Vagina (tissue), 2 donors: ENCODE data around the gene NR1H2. TPM values are rescaled to one million over a fixed set of nuclear protein-coding genes. Genes with fewer than 3 reads are reported as not detected.
A peak's percentile ranks its signal among the peaks of the same experiment; 100 is the strongest.

Experiments
- DNase-seq, 2 donors: peaks; one replicate each; pipeline ENCODE4 v3.0.0-alpha.2; 2017; ENCODE audit errors: extremely low spot score in 2 of 2
- H3K27ac ChIP-seq: fragments of 200-600 bp; sonication (generic); one replicate; pipeline ENCODE4 v1.5.1; 2019
- H3K27me3 ChIP-seq: fragments of 200-600 bp; sonication (generic); one replicate; pipeline ENCODE4 v1.5.1; 2019
- H3K36me3 ChIP-seq, 2 donors: fragments of 200-600 bp; sonication (generic); one replicate each; pipeline ENCODE4 v1.5.1; 2017 to 2019
- H3K4me1 ChIP-seq: fragments of 200-600 bp; sonication (generic); one replicate; pipeline ENCODE4 v1.5.1; 2019
- H3K4me3 ChIP-seq, 2 donors: fragments of 200-600 bp; sonication (generic); 1 replicate in 1 of 2; 2 replicates in 1 of 2; pipeline ENCODE4 v1.5.1; 2016 to 2019
- H3K9me3 ChIP-seq: fragments of 200-600 bp; sonication (generic); one replicate; pipeline ENCODE4 v1.5.1; 2019
- CTCF ChIP-seq, 3 experiments: fragments of 450-650 bp in 2 of 3; fragments of 200-600 bp in 1 of 3; sonication (generic) in 1 of 3; IDR thresholded peaks; one replicate each; pipeline ENCODE4 v1.5.1; 2017 to 2019; ENCODE audit warnings: antibody characterized with exemption in 3 of 3, mild to moderate bottlenecking in 2 of 3, moderate library complexity in 2 of 3
- POLR2A ChIP-seq, 2 donors: fragments of 450-650 bp; IDR thresholded peaks; one replicate each; pipeline ENCODE4 v1.6.1; 2017; ENCODE audit warnings: antibody characterized with exemption in 2 of 2, mild to moderate bottlenecking in 2 of 2, moderate library complexity in 2 of 2
- POLR2AphosphoS5 ChIP-seq, 2 donors: sonication (generic); formaldehyde crosslinking; IDR thresholded peaks; one replicate each; pipeline ENCODE4 v1.9.0; 2017; ENCODE audit warnings: antibody characterized with exemption in 2 of 2, mild to moderate bottlenecking in 2 of 2, low read depth in 1 of 2; ENCODE audit not compliant: insufficient read depth in 1 of 2
- intact Hi-C: fragments of 100-400 bp; cut with DNase I; formaldehyde crosslinking; loops from one replicate; pipeline ENCODE4 v1.15.1; 2023
- total RNA-seq: library from RNA; depleted of rRNA; stranded (reverse); fragments of >200 nt; gene quantifications from one replicate; pipeline ENCODE4 v1.2.3, GENCODE V29; 2016

NR1H2 gene
- total RNA-seq, 1 donor from 2014 or later: 84.7 TPM

- no peak for DNase-seq
- Histone ChIP-seq H3K27ac (no peak overlapping the region), H3K36me3 (no peaks in the 10 kb centered on the region), H3K4me1 (no peaks in the 10 kb centered on the region), H3K4me3 (no peak overlapping the region), H3K9me3 (no peaks in the 10 kb centered on the region), H3K27me3 (no peaks in the 10 kb centered on the region)
- intact Hi-C loops: no loop called here
- TF ChIP-seq CTCF (IDR thresholded peaks at IDR 0.05): no peak
- TF ChIP-seq POLR2A (IDR thresholded peaks at IDR 0.05): no peak
- no peak for TF ChIP-seq POLR2AphosphoS5 (IDR thresholded peaks at IDR 0.05; ENCODE audit: insufficient read depth in 1 of 2, low read depth in 1 of 2)
Measured at GRCh38 chr19:50425581-50425980, 49.3 kb downstream of the NR1H2 start.

- Histone ChIP-seq H3K27ac (no peak overlapping the region), H3K36me3 (no peaks in the 10 kb centered on the region), H3K4me1 (peaks cover 7% of the 10 kb centered on the region), H3K27me3 (no peaks in the 10 kb centered on the region), H3K4me3 (peak overlapping the region; percentile 9 to 25), H3K9me3 (no peaks in the 10 kb centered on the region)
- DNase-seq: no peak
- intact Hi-C loops: no loop called here
- TF ChIP-seq POLR2A (IDR thresholded peaks at IDR 0.05): no peak
- TF ChIP-seq CTCF (IDR thresholded peaks at IDR 0.05): no peak
- no peak for TF ChIP-seq POLR2AphosphoS5 (IDR thresholded peaks at IDR 0.05; ENCODE audit: insufficient read depth in 1 of 2, low read depth in 1 of 2)
Measured at GRCh38 chr19:50427318-50427925, 51.2 kb downstream of the NR1H2 start.

- TF ChIP-seq CTCF (IDR thresholded peaks at IDR 0.05) (no peak), POLR2AphosphoS5 (IDR thresholded peaks at IDR 0.05; ENCODE audit: insufficient read depth in 1 of 2, low read depth in 1 of 2) (peak in 1 of 2 donors; percentile 62), POLR2A (IDR thresholded peaks at IDR 0.05) (peak in 1 of 2 donors; percentile 25)
- Histone ChIP-seq H3K27ac (no peak overlapping the region), H3K4me1 (peaks cover 11% of the 10 kb centered on the region), H3K36me3 (no peaks in the 10 kb centered on the region), H3K4me3 (peak overlapping the region; percentile 9 to 25), H3K27me3 (no peaks in the 10 kb centered on the region), H3K9me3 (no peaks in the 10 kb centered on the region)
- intact Hi-C loops: no loop called here
- DNase-seq: peak in 1 of 2 donors; percentile 93
Measured at GRCh38 chr19:50427997-50428425, 51.8 kb downstream of the NR1H2 start.

GRCh38 chr19:50428772-50429463 is 52.7 kb downstream of the NR1H2 start:
- Histone ChIP-seq H3K9me3 (no peaks in the 10 kb centered on the region), H3K4me3 (no peak overlapping the region), H3K27ac (no peak overlapping the region), H3K27me3 (no peaks in the 10 kb centered on the region), H3K4me1 (peaks cover 11% of the 10 kb centered on the region), H3K36me3 (no peaks in the 10 kb centered on the region)
- no peak for TF ChIP-seq POLR2AphosphoS5 (IDR thresholded peaks at IDR 0.05; ENCODE audit: insufficient read depth in 1 of 2, low read depth in 1 of 2)
- no peak for TF ChIP-seq POLR2A (IDR thresholded peaks at IDR 0.05)
- TF ChIP-seq CTCF (IDR thresholded peaks at IDR 0.05): no peak
- intact Hi-C loops: no loop called here
- no peak for DNase-seq

GRCh38 chr19:50430888-50431342 is 54.7 kb downstream of the NR1H2 start:
- intact Hi-C loops: no loop called here
- H3K36me3 ChIP-seq: no peaks in the 10 kb centered on the region
- H3K9me3 ChIP-seq: no peaks in the 10 kb centered on the region
- no peak overlapping the region for H3K27ac ChIP-seq
- peaks cover 11% of the 10 kb centered on the region for H3K4me1 ChIP-seq
- peak overlapping the region in 1 of 2 donors; percentile 47 for H3K4me3 ChIP-seq
- H3K27me3 ChIP-seq: no peaks in the 10 kb centered on the region
- no peak for DNase-seq
- TF ChIP-seq CTCF (IDR thresholded peaks at IDR 0.05) (no peak), POLR2A (IDR thresholded peaks at IDR 0.05) (no peak), POLR2AphosphoS5 (IDR thresholded peaks at IDR 0.05; ENCODE audit: insufficient read depth in 1 of 2, low read depth in 1 of 2) (no peak)
